OCI-LY3 (cell line): ENCODE results near the gene BHLHE41.

Experiments
- CTCF ChIP-seq: fragments of 200-600, 300-600 bp; sonication (generic); IDR thresholded peaks from 2 replicates; pipeline ENCODE4 v1.5.1; 2014; ENCODE audit warnings: antibody characterized with exemption, low read length, low read depth
- EZH2phosphoT487 ChIP-seq: fragments of 200-600 bp; shearing (Covaris generic); IDR thresholded peaks from 2 replicates; pipeline ENCODE4 v1.6.1; 2018; ENCODE audit warnings: antibody characterized with exemption, mixed run types, low read depth

- no peak for TF ChIP-seq CTCF
- no peak for TF ChIP-seq EZH2phosphoT487
These were observed 18.5 kb downstream of the BHLHE41 start for GRCh38 chr12:26106347-26106746.
